ENCODE results near the gene CSNK1G3. TPM values are rescaled to one million over a fixed set of nuclear protein-coding genes. Genes with fewer than 3 reads are reported as not detected.
"Not testable (repeated sequence)": the region's sequence is repeated elsewhere in the genome, so short reads cannot be mapped to it uniquely, and the experiment has no call there.

The CSNK1G3 gene
- total RNA-seq, 2 experiments from 2014 or later = 31.9 to 33.8 TPM

GRCh38 chr5:123490974-123491373, 21.0 kb upstream of the CSNK1G3 start:
- Mint-ChIP-seq H3K27ac (no peak overlapping the region), H3K27me3 (ENCODE audit: low read depth) (peaks cover 6% of the 10 kb centered on the region), H3K36me3 (ENCODE audit: low read depth) (no peaks in the 10 kb centered on the region), H3K9me3 (no peaks in the 10 kb centered on the region), H3K4me3 (no peak overlapping the region), H3K4me1 (ENCODE audit: low read depth) (no peaks in the 10 kb centered on the region)
- intact Hi-C loops (cut with micrococcal nuclease) = no loop called here
- CTCF ChIA-PET = interaction anchor here (0.6 kb wide), 1 partner anchor 119 kb away, joined by 5 read pairs; no protein-coding TSS in a partner anchor
- no peak for DNase-seq

GRCh38 chr5:123495211-123495610, 16.8 kb upstream of the CSNK1G3 start:
- H3K4me3 Mint-ChIP-seq; DNase-seq; H3K36me3 Mint-ChIP-seq (ENCODE audit: low read depth); intact Hi-C loops (cut with micrococcal nuclease); H3K27me3 Mint-ChIP-seq (ENCODE audit: low read depth); H3K9me3 Mint-ChIP-seq; H3K4me1 Mint-ChIP-seq (ENCODE audit: low read depth); H3K27ac Mint-ChIP-seq: not testable (repeated sequence)
- CTCF ChIA-PET = interaction anchor here (0.6 to 1.5 kb wide), 2 partner anchors 12 to 517 kb away, joined by 4 read pairs; no protein-coding TSS in a partner anchor

- intact Hi-C loops (cut with micrococcal nuclease) = no loop called here
- H3K4me3 Mint-ChIP-seq = no peak overlapping the region
- H3K27me3 Mint-ChIP-seq (ENCODE audit: low read depth) = no peaks in the 10 kb centered on the region
- H3K36me3 Mint-ChIP-seq (ENCODE audit: low read depth) = no peaks in the 10 kb centered on the region
- no peak overlapping the region for H3K27ac Mint-ChIP-seq
- no peaks in the 10 kb centered on the region for H3K4me1 Mint-ChIP-seq (ENCODE audit: low read depth)
- H3K9me3 Mint-ChIP-seq = no peaks in the 10 kb centered on the region
- DNase-seq = no peak
- CTCF ChIA-PET = interaction anchor here (0.9 to 1.5 kb wide), 2 partner anchors 10 to 18 kb away, joined by 4 to 7 read pairs; no protein-coding TSS in a partner anchor
Measured at GRCh38 chr5:123496892-123497291, 15.1 kb upstream of the CSNK1G3 start.

- H3K9me3 Mint-ChIP-seq = no peaks in the 10 kb centered on the region
- DNase-seq = no peak
- peaks cover 2% of the 10 kb centered on the region for H3K27me3 Mint-ChIP-seq (ENCODE audit: low read depth)
- H3K36me3 Mint-ChIP-seq (ENCODE audit: low read depth) = no peaks in the 10 kb centered on the region
- H3K4me1 Mint-ChIP-seq (ENCODE audit: low read depth) = peaks cover 10% of the 10 kb centered on the region
- CTCF ChIA-PET = no interaction called here
- H3K4me3 Mint-ChIP-seq = no peak overlapping the region
- H3K27ac Mint-ChIP-seq = no peak overlapping the region
- intact Hi-C loops (cut with micrococcal nuclease) = no loop called here
Measured at GRCh38 chr5:123500471-123500870, 11.5 kb upstream of the CSNK1G3 start.

GRCh38 chr5:123502120-123502519, 9.9 kb upstream of the CSNK1G3 start:
- peaks cover 10% of the 10 kb centered on the region for H3K4me1 Mint-ChIP-seq (ENCODE audit: low read depth)
- peaks cover 8% of the 10 kb centered on the region for H3K27me3 Mint-ChIP-seq (ENCODE audit: low read depth)
- intact Hi-C loops (cut with micrococcal nuclease) = no loop called here
- CTCF ChIA-PET = interaction anchor here (0.5 kb wide), 1 partner anchor 43 kb away, joined by 3 read pairs; no protein-coding TSS in a partner anchor
- no peaks in the 10 kb centered on the region for H3K36me3 Mint-ChIP-seq (ENCODE audit: low read depth)
- H3K9me3 Mint-ChIP-seq = no peaks in the 10 kb centered on the region
- no peak for DNase-seq
- no peak overlapping the region for H3K27ac Mint-ChIP-seq
- H3K4me3 Mint-ChIP-seq = no peak overlapping the region

GRCh38 chr5:123503299-123503698, 8.7 kb upstream of the CSNK1G3 start:
- no peaks in the 10 kb centered on the region for H3K9me3 Mint-ChIP-seq
- no peaks in the 10 kb centered on the region for H3K36me3 Mint-ChIP-seq (ENCODE audit: low read depth)
- no peak overlapping the region for H3K4me3 Mint-ChIP-seq
- peaks cover 11% of the 10 kb centered on the region for H3K27me3 Mint-ChIP-seq (ENCODE audit: low read depth)
- no peak for DNase-seq
- no peak overlapping the region for H3K27ac Mint-ChIP-seq
- CTCF ChIA-PET = no interaction called here
- peaks cover 10% of the 10 kb centered on the region for H3K4me1 Mint-ChIP-seq (ENCODE audit: low read depth)
- intact Hi-C loops (cut with micrococcal nuclease) = no loop called here

GRCh38 chr5:123505633-123506032, 6.3 kb upstream of the CSNK1G3 start:
- Mint-ChIP-seq H3K4me1 (ENCODE audit: low read depth) (peaks cover 10% of the 10 kb centered on the region), H3K9me3 (no peaks in the 10 kb centered on the region), H3K27me3 (ENCODE audit: low read depth) (peaks cover 12% of the 10 kb centered on the region), H3K27ac (no peak overlapping the region), H3K36me3 (ENCODE audit: low read depth) (no peaks in the 10 kb centered on the region), H3K4me3 (no peak overlapping the region)
- intact Hi-C loops (cut with micrococcal nuclease) = no loop called here
- CTCF ChIA-PET = no interaction called here
- no peak for DNase-seq

GRCh38 chr5:123508441-123508840, 3.5 kb upstream of the CSNK1G3 start:
- Mint-ChIP-seq H3K4me1 (ENCODE audit: low read depth) (peaks cover 21% of the 10 kb centered on the region), H3K9me3 (no peaks in the 10 kb centered on the region), H3K27ac (no peak overlapping the region), H3K36me3 (ENCODE audit: low read depth) (peaks cover 4% of the 10 kb centered on the region), H3K27me3 (ENCODE audit: low read depth) (peaks cover 12% of the 10 kb centered on the region), H3K4me3 (no peak overlapping the region)
- no peak for DNase-seq
- intact Hi-C loops (cut with micrococcal nuclease) = no loop called here
- CTCF ChIA-PET = interaction anchor here (1.1 kb wide), 1 partner anchor 85 kb away, joined by 3 read pairs; the partner anchor contains the start of gene CEP120

GRCh38 chr5:123511290-123511647, 708 bp upstream of the CSNK1G3 start:
- peak overlapping the region; percentile 97 for H3K4me3 Mint-ChIP-seq
- intact Hi-C loops (cut with micrococcal nuclease) = loop anchor here (1.0 to 5.0 kb wide), 4 partner anchors 38 to 1549 kb away; partner anchors contain the start of genes SNX2, SNX24 and SRFBP1
- H3K4me1 Mint-ChIP-seq (ENCODE audit: low read depth) = peaks cover 37% of the 10 kb centered on the region
- peaks cover 5% of the 10 kb centered on the region for H3K36me3 Mint-ChIP-seq (ENCODE audit: low read depth)
- H3K9me3 Mint-ChIP-seq = no peaks in the 10 kb centered on the region
- H3K27me3 Mint-ChIP-seq (ENCODE audit: low read depth) = peaks cover 7% of the 10 kb centered on the region
- no peak for DNase-seq
- CTCF ChIA-PET = interaction anchor here (1.6 kb wide), 1 partner anchor 88 kb away, joined by 5 read pairs; the partner anchor contains the start of gene CEP120
- H3K27ac Mint-ChIP-seq = peak overlapping the region; percentile 97

- H3K9me3 Mint-ChIP-seq = no peaks in the 10 kb centered on the region
- H3K4me3 Mint-ChIP-seq = peak overlapping the region; percentile 91
- H3K36me3 Mint-ChIP-seq (ENCODE audit: low read depth) = peaks cover 5% of the 10 kb centered on the region
- H3K27ac Mint-ChIP-seq = peak overlapping the region; percentile 89
- intact Hi-C loops (cut with micrococcal nuclease) = loop anchor here (1.0 to 5.0 kb wide), 8 partner anchors 53 to 1551 kb away; partner anchors contain the start of genes CEP120, SNX2, SNX24 and SRFBP1
- DNase-seq = peak; percentile 53
- CTCF ChIA-PET = interaction anchor here (1.0 to 4.0 kb wide), 2 partner anchors 90 to 94 kb away, joined by 3 to 26 read pairs; partner anchors contain the start of gene CEP120
- H3K4me1 Mint-ChIP-seq (ENCODE audit: low read depth) = peaks cover 47% of the 10 kb centered on the region
- peaks cover 3% of the 10 kb centered on the region for H3K27me3 Mint-ChIP-seq (ENCODE audit: low read depth)
Measured at GRCh38 chr5:123512611-123513461, 859 bp downstream of the CSNK1G3 start.

GRCh38 chr5:123514615-123515355, 2.8 kb downstream of the CSNK1G3 start:
- CTCF ChIA-PET = interaction anchor here (1.0 to 4.0 kb wide), 3 partner anchors 16 to 92 kb away, joined by 3 to 26 read pairs (median 4); partner anchors contain the start of gene CEP120
- Mint-ChIP-seq H3K4me3 (peak overlapping the region; percentile 2), H3K36me3 (ENCODE audit: low read depth) (peaks cover 5% of the 10 kb centered on the region)

GRCh38 chr5:123515904-123516303, 3.9 kb downstream of the CSNK1G3 start:
- Mint-ChIP-seq H3K4me3 (peak overlapping the region; percentile 34), H3K9me3 (no peaks in the 10 kb centered on the region), H3K27me3 (ENCODE audit: low read depth) (no peaks in the 10 kb centered on the region), H3K36me3 (ENCODE audit: low read depth) (peaks cover 5% of the 10 kb centered on the region), H3K4me1 (ENCODE audit: low read depth) (peaks cover 67% of the 10 kb centered on the region), H3K27ac (peak overlapping the region; percentile 55)
- intact Hi-C loops (cut with micrococcal nuclease) = loop anchor here (1.0 kb wide), 1 partner anchor 11 kb away; no protein-coding TSS in a partner anchor
- DNase-seq = no peak
- CTCF ChIA-PET = interaction anchor here (1.0 to 4.0 kb wide), 2 partner anchors 29 to 93 kb away, joined by 3 to 26 read pairs; partner anchors contain the start of gene CEP120

More at GRCh38 chr5:123514615-123515355, 2.8 kb downstream of the CSNK1G3 start:
- intact Hi-C loops (cut with micrococcal nuclease) = loop anchor here (1.0 to 5.0 kb wide), 4 partner anchors 13 to 1552 kb away; partner anchors contain the start of genes SNX2, SNX24 and SRFBP1
- no peaks in the 10 kb centered on the region for H3K27me3 Mint-ChIP-seq (ENCODE audit: low read depth)
- peaks cover 62% of the 10 kb centered on the region for H3K4me1 Mint-ChIP-seq (ENCODE audit: low read depth)
- no peak overlapping the region for H3K27ac Mint-ChIP-seq
- no peak for DNase-seq
- no peaks in the 10 kb centered on the region for H3K9me3 Mint-ChIP-seq

Data from activated naive CD4-positive, alpha-beta T cell treated with anti-CD3 and anti-CD28 coated beads for 36 hours (primary cell).